ENCODE results near the gene TAGAP. TPM values are rescaled to one million over a fixed set of nuclear protein-coding genes. Genes with fewer than 3 reads are reported as not detected.

Gene TAGAP
- total and polyA plus RNA-seq, 10 of the 15 experiments (the other 5 are each of a cell fraction or from before 2014, with no cell fraction given) = 5.3 to 27.4 (median 18.9) TPM

DNA sequence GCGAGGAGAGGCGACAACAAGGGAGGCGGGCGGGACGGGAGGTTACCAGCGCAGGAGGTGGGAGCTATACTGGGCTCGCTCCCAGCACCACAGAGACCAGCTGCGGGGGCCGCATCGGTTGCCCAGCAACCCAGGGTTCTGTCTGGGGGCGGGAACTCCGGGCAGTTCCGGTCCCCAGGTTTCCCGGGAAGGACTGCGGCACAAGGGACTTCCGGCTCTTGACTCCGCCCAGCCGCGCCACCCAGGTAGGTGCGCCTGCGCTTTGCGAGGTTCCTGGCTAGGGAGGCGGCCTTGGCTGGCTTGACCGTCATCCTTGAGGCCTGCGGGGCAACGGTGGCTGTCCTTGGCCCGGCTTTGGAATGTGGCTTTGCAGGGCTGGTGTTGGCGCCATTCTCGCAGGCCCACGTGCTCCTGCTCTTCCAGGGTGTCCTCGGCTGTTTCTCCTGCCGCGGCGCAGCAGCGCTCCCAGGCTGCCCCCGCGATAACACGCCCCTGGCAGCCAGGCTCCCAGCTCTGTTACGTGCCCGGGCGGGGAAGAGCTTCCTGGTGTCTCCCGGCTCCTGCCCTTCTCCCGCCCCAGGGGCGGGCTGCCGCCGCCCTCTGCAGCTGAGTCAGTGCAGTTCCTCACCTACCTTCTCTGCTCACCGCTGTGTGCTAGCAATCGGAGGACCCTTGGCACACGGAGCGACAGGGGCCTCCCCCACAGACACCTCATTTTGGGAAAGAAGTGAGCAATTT is 45.0 kb downstream of the TAGAP start, which contains the start of gene RSPH3 (continued):
- TF ChIP-seq NFYA (IDR thresholded peaks at IDR 0.05; ENCODE audit: borderline replicate concordance, low read depth, low read length) (no peak), RELA (IDR thresholded peaks at IDR 0.05; ENCODE audit: borderline replicate concordance, partially characterized antibody) (peak; percentile 61), CREM (IDR thresholded peaks at IDR 0.05; ENCODE audit: low read depth) (peak; percentile 42; the same call in 1 of the 2 replicates), SMAD5 (IDR thresholded peaks at IDR 0.05; ENCODE audit: low read depth) (no peak), KAT2A (conservative IDR thresholded peaks at IDR 0.05; ENCODE audit: control insufficient read depth, low read depth, low read length) (no peak), RAD21 (IDR thresholded peaks at IDR 0.05; ENCODE audit: insufficient read depth, low read depth, low read length) (peak; percentile 21; the same call in 1 of the 2 replicates), FOS (IDR thresholded peaks at IDR 0.05; ENCODE audit: borderline replicate concordance, extremely low read depth, insufficient read length) (no peak), NR2F1 (conservative IDR thresholded peaks at IDR 0.05) (no peak), ZNF622 (IDR thresholded peaks at IDR 0.05) (no peak), PML (IDR thresholded peaks at IDR 0.05; ENCODE audit: low read length) (no peak; the same call in 1 of the 2 replicates), CBX3 (IDR thresholded peaks at IDR 0.05; ENCODE audit: borderline replicate concordance, low read depth) (no peak), RB1 (IDR thresholded peaks at IDR 0.05; ENCODE audit: borderline replicate concordance) (peak; percentile 94), IRF4 (IDR thresholded peaks at IDR 0.05; ENCODE audit: low read depth, low read length) (no peak), GABPA (IDR thresholded peaks at IDR 0.05; ENCODE audit: low read depth) (peak; percentile 95), TARDBP (IDR thresholded peaks at IDR 0.05; ENCODE audit: borderline replicate concordance) (no peak), CHD1 (IDR thresholded peaks at IDR 0.05; ENCODE audit: low read depth, low read length) (no peak), SRF (IDR thresholded peaks at IDR 0.05; ENCODE audit: low read depth in 2 of 2, low read length in 2 of 2) (peak; percentile 95 to 98)
- TF ChIP-seq, protein P1, sequence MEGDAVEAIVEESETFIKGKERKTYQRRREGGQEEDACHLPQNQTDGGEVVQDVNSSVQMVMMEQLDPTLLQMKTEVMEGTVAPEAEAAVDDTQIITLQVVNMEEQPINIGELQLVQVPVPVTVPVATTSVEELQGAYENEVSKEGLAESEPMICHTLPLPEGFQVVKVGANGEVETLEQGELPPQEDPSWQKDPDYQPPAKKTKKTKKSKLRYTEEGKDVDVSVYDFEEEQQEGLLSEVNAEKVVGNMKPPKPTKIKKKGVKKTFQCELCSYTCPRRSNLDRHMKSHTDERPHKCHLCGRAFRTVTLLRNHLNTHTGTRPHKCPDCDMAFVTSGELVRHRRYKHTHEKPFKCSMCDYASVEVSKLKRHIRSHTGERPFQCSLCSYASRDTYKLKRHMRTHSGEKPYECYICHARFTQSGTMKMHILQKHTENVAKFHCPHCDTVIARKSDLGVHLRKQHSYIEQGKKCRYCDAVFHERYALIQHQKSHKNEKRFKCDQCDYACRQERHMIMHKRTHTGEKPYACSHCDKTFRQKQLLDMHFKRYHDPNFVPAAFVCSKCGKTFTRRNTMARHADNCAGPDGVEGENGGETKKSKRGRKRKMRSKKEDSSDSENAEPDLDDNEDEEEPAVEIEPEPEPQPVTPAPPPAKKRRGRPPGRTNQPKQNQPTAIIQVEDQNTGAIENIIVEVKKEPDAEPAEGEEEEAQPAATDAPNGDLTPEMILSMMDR (IDR thresholded peaks at IDR 0.05 in 2 of 3, conservative IDR thresholded peaks at IDR 0.05 in 1 of 3; ENCODE audit: control insufficient read depth in 2 of 3, extremely low read depth in 1 of 3, insufficient read depth in 1 of 3, low read depth in 3 of 3, low read length in 3 of 3) = peak in 1 of 3 experiments; percentile 34; a peak in 2 of 6 replicates
- TF ChIP-seq, protein P2, sequence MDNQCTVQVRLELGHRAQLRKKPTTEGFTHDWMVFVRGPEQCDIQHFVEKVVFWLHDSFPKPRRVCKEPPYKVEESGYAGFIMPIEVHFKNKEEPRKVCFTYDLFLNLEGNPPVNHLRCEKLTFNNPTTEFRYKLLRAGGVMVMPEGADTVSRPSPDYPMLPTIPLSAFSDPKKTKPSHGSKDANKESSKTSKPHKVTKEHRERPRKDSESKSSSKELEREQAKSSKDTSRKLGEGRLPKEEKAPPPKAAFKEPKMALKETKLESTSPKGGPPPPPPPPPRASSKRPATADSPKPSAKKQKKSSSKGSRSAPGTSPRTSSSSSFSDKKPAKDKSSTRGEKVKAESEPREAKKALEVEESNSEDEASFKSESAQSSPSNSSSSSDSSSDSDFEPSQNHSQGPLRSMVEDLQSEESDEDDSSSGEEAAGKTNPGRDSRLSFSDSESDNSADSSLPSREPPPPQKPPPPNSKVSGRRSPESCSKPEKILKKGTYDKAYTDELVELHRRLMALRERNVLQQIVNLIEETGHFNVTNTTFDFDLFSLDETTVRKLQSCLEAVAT (IDR thresholded peaks at IDR 0.05) = peak; percentile 21; the same call in 1 of the 2 replicates
- TF ChIP-seq, protein P3, sequence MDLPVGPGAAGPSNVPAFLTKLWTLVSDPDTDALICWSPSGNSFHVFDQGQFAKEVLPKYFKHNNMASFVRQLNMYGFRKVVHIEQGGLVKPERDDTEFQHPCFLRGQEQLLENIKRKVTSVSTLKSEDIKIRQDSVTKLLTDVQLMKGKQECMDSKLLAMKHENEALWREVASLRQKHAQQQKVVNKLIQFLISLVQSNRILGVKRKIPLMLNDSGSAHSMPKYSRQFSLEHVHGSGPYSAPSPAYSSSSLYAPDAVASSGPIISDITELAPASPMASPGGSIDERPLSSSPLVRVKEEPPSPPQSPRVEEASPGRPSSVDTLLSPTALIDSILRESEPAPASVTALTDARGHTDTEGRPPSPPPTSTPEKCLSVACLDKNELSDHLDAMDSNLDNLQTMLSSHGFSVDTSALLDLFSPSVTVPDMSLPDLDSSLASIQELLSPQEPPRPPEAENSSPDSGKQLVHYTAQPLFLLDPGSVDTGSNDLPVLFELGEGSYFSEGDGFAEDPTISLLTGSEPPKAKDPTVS (IDR thresholded peaks at IDR 0.05; ENCODE audit: low read depth, low read length) = no peak
- TF ChIP-seq, protein P4, sequence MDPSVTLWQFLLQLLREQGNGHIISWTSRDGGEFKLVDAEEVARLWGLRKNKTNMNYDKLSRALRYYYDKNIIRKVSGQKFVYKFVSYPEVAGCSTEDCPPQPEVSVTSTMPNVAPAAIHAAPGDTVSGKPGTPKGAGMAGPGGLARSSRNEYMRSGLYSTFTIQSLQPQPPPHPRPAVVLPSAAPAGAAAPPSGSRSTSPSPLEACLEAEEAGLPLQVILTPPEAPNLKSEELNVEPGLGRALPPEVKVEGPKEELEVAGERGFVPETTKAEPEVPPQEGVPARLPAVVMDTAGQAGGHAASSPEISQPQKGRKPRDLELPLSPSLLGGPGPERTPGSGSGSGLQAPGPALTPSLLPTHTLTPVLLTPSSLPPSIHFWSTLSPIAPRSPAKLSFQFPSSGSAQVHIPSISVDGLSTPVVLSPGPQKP (IDR thresholded peaks at IDR 0.05; ENCODE audit: low read depth, low read length) = peak; percentile 99
- TF ChIP-seq, protein P5, sequence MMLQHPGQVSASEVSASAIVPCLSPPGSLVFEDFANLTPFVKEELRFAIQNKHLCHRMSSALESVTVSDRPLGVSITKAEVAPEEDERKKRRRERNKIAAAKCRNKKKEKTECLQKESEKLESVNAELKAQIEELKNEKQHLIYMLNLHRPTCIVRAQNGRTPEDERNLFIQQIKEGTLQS (IDR thresholded peaks at IDR 0.05; ENCODE audit: borderline replicate concordance, extremely low read depth, low read depth, low read length) = no peak
- TF ChIP-seq, protein P6, sequence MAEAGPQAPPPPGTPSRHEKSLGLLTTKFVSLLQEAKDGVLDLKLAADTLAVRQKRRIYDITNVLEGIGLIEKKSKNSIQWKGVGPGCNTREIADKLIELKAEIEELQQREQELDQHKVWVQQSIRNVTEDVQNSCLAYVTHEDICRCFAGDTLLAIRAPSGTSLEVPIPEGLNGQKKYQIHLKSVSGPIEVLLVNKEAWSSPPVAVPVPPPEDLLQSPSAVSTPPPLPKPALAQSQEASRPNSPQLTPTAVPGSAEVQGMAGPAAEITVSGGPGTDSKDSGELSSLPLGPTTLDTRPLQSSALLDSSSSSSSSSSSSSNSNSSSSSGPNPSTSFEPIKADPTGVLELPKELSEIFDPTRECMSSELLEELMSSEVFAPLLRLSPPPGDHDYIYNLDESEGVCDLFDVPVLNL (IDR thresholded peaks at IDR 0.05; ENCODE audit: low read depth, low read length) = no peak
